Mucosa of rectum (tissue), 2 donors: ENCODE data around the gene FERMT2.

Experiments
- H3K27ac ChIP-seq, 2 donors: one replicate each; pipeline ENCODE4 v1.7.0; 2013; ENCODE audit warnings: inconsistent platforms in 2 of 2, low read depth in 2 of 2, low read length in 2 of 2
- H3K27me3 ChIP-seq, 2 donors: one replicate each; pipeline ENCODE4 v1.7.0; 2013; ENCODE audit warnings: low read length in 2 of 2; ENCODE audit not compliant: control insufficient read depth in 2 of 2, insufficient read depth in 2 of 2
- H3K36me3 ChIP-seq, 2 donors: one replicate each; pipeline ENCODE4 v1.7.0; 2013; ENCODE audit warnings: low read length in 2 of 2; ENCODE audit not compliant: control insufficient read depth in 2 of 2, insufficient read depth in 2 of 2
- H3K4me1 ChIP-seq, 2 donors: one replicate each; pipeline ENCODE4 v1.7.0; 2013; ENCODE audit warnings: low read length in 2 of 2, mild to moderate bottlenecking in 1 of 2; ENCODE audit not compliant: control insufficient read depth in 2 of 2, insufficient read depth in 2 of 2
- H3K4me3 ChIP-seq, 2 donors: one replicate each; pipeline ENCODE4 v1.7.0; 2013; ENCODE audit warnings: low read length in 2 of 2
- H3K9ac ChIP-seq, 2 donors: one replicate each; pipeline ENCODE4 v1.7.0; 2013; ENCODE audit warnings: low read length in 2 of 2, low read depth in 1 of 2, mild to moderate bottlenecking in 1 of 2
- H3K9me3 ChIP-seq, 2 donors: one replicate each; pipeline ENCODE4 v1.7.0; 2013; ENCODE audit warnings: low read length in 2 of 2; ENCODE audit not compliant: control insufficient read depth in 2 of 2
- donor health status: healthy.
- donor health status: Normal muscosa, but diverticular disease.

FERMT2 gene

DNA sequence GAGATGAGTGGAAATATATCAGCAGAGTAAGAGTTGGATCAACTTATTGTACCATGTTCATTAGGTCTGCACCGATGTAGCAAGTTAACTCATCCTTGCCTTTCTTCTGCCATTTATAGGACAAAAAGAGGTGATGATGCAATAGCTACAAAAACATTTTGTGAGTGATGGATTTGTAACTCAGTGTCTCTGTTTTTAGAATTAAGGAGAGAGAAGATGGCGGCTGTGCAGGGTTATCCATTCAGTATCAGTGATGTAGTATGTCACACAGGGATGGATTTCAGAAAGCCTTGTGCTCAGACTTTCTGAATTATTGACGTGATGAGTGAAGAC lies 97.4 kb downstream of the FERMT2 start:
- Histone ChIP-seq H3K4me3 (no peak overlapping the region), H3K4me1 (no peaks in the 10 kb centered on the region), H3K9me3 (no peaks in the 10 kb centered on the region), H3K36me3 (peaks cover 0 to 3% of the 10 kb centered on the region in 2 donors), H3K27me3 (no peaks in the 10 kb centered on the region), H3K27ac (no peak overlapping the region), H3K9ac (no peak overlapping the region)

DNA sequence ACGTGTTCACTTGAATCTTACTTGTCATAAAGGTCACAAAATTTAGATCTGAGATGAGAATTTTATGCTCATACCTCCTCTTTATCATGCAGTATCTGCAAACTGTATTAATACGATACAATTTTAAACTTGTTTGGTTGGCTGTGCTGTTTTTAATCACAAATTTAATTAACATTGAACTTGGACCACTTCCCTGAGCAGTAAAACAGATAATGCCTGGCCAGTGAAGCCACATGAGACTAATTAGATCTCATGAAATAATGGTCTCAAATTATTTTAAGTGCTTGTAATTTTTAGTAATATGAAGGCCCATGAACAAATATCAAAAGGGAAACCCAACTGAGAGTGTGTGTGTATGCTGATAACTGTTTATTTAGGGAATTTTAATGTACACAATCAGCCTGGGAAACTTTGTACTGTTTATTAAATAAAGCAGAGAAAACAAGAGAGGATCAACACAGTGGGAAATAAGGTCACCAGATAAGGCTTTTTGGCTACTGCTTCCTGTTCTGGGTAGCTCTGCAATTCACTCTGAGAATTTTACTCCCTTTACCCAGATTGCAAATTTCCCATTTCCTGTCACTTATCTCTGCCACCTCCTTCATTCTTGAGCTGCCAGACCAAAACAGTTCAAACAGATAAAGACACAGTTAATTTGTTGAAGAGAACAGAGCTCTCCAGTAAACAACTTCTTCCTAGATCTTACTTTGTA lies 97.9 kb downstream of the FERMT2 start:
- no peaks in the 10 kb centered on the region for H3K4me1 ChIP-seq
- H3K9me3 ChIP-seq: no peaks in the 10 kb centered on the region
- H3K36me3 ChIP-seq: no peaks in the 10 kb centered on the region
- no peaks in the 10 kb centered on the region for H3K27me3 ChIP-seq
- H3K27ac ChIP-seq: no peak overlapping the region
- no peak overlapping the region for H3K4me3 ChIP-seq
- no peak overlapping the region for H3K9ac ChIP-seq

DNA sequence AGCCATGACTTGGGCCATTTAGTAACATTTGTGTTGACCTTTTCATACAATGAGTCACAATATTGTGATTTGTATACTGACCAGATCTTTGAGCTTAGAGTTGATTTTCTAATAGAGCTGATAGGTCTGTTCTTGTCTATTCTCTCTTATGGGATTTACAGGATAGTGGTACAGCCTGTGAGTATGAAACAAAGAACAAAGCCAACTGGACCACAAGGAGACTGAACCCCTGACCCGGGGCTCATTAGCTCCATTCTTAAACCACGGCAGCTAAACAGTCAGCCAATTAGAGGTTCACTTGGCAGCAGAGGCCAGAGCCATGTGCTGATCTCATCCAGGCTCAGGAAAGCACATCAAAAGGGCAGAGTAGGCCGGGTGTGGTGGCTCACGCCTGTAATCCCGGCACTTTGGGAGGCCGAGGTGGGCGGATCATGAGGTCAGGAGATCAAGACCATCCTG lies 100.4 kb downstream of the FERMT2 start:
- Histone ChIP-seq H3K9ac (no peak overlapping the region), H3K36me3 (no peaks in the 10 kb centered on the region), H3K27ac (no peak overlapping the region), H3K9me3 (no peaks in the 10 kb centered on the region), H3K4me3 (no peak overlapping the region), H3K27me3 (no peaks in the 10 kb centered on the region), H3K4me1 (no peaks in the 10 kb centered on the region)

DNA sequence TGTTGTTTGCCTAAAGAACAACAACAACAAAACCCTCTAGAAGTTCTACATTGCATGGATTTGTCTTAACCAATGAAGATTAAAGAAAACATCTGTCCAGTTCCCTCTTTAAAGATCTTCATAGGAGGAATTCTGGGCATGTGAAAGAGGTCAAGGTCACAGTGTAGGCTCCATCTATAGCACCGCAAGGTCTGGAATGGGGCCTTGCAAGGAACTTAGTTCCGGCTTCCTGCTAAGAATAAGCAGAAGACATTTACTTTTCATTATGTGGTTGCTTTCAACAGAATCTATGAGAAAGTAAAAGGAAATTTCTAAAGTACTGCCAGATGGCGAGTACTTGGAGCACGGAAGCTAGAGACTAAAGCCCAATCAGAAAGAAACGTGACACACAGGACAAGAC lies 102.2 kb downstream of the FERMT2 start:
- Histone ChIP-seq H3K9ac (no peak overlapping the region), H3K4me3 (no peak overlapping the region), H3K36me3 (no peaks in the 10 kb centered on the region), H3K27me3 (no peaks in the 10 kb centered on the region), H3K9me3 (no peaks in the 10 kb centered on the region), H3K4me1 (no peaks in the 10 kb centered on the region), H3K27ac (no peak overlapping the region)

DNA sequence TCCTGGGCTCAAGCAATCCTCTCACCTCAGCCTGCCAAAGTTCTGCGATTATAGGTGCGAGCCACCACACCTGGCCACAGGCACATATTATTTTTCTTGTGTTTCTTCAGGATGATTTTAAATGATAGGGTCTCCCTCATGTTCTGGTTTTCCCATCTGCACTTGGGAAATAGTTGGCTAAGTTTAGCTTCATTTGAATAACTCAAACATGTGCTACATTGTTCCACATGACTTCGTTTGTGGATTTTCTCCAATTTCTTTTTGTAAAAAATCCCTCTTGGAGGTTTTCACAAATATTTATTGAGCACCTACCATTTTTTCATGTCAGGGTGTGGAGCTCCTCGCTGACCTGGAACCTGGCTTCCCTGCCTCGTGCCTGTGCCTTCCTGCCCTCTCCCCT lies 104.3 kb downstream of the FERMT2 start:
- Histone ChIP-seq H3K4me3 (no peak overlapping the region), H3K9ac (no peak overlapping the region), H3K27me3 (no peaks in the 10 kb centered on the region), H3K4me1 (no peaks in the 10 kb centered on the region), H3K36me3 (no peaks in the 10 kb centered on the region), H3K9me3 (no peaks in the 10 kb centered on the region), H3K27ac (no peak overlapping the region)

DNA sequence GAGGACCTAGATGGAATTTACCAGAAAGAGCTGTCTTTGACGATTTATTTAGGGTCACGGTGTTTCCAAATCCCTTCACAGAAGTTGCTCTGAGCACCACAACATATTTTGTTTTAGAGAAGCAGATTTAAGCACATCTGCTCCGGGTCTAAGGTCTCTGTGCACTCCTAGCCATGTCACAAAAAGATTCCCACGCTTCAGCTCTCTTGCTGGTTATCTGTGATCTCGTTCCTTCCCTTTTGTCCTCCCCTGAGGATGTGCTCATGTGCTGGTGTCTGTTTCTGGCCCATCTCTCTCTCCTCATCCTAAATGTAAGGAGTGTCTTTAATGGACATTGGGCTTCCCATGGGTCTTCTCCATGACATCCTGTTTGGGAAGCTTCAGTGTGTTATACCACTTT lies 105.8 kb downstream of the FERMT2 start:
- no peaks in the 10 kb centered on the region for H3K4me1 ChIP-seq
- H3K27ac ChIP-seq: no peak overlapping the region
- H3K9ac ChIP-seq: no peak overlapping the region
- H3K27me3 ChIP-seq: no peaks in the 10 kb centered on the region
- H3K9me3 ChIP-seq: no peaks in the 10 kb centered on the region
- no peak overlapping the region for H3K4me3 ChIP-seq
- H3K36me3 ChIP-seq: no peaks in the 10 kb centered on the region

DNA sequence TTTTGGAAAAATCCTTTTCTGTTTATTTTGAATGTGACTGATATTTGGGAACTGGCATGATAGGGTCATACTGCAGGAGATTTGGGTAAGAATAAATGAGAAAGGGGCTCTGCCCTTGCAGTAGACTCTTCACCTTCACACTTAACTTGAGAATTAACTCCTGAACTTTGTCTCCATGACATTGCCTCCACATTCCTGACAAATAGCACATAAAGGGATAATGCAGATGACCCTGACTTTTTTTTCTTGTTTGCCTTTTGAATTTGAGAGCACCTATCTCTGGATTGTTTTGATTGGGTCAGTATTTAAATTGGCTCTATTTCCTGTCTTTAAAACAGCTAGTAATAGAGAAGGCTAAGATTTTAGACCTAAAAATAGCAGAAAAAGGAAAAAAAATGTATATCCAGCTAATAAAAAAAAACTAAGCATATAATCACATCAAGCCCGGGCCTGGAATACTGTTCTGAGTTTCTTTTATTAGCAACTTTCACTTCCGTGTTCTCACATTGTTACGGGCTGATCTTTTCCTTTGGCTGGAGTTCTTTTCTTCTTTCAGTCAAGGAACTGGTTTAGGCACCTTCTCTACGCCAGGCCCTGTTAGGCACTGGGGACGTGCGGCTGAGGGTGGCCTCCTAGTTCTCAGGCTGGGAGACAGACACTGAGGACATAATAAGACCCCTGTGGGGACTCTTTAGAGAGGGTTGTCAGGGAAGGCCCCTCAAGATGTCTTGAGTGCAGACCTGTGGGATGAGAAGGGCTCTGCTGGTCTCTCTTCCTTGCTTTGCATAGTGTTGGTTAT lies 106.4 kb downstream of the FERMT2 start:
- Histone ChIP-seq H3K4me1 (no peaks in the 10 kb centered on the region), H3K4me3 (no peak overlapping the region), H3K9ac (no peak overlapping the region), H3K27me3 (no peaks in the 10 kb centered on the region), H3K27ac (no peak overlapping the region), H3K9me3 (no peaks in the 10 kb centered on the region), H3K36me3 (no peaks in the 10 kb centered on the region)

DNA sequence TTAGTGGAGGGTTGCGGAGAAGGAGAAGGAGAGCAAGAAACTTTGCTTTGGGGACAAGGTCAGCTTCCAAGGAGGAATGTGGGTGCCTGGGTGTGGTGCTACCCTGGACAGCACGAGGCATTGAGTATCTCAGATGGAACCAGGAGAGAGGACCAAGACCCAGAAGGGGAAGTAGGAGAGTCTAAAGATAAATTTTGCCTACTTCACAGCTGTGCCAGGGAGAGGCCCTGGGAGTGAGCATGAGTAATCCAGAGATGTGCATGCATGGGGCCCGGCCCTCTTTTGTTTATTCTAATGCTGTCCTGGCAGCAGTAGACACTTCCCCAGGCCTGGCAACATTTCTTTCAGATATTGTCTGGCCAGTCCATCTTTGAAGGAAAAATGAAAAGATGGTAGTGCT lies 110.0 kb downstream of the FERMT2 start:
- no peaks in the 10 kb centered on the region for H3K9me3 ChIP-seq
- H3K9ac ChIP-seq: no peak overlapping the region
- no peak overlapping the region for H3K4me3 ChIP-seq
- H3K36me3 ChIP-seq: no peaks in the 10 kb centered on the region
- H3K27ac ChIP-seq: no peak overlapping the region
- no peaks in the 10 kb centered on the region for H3K27me3 ChIP-seq
- no peaks in the 10 kb centered on the region for H3K4me1 ChIP-seq

DNA sequence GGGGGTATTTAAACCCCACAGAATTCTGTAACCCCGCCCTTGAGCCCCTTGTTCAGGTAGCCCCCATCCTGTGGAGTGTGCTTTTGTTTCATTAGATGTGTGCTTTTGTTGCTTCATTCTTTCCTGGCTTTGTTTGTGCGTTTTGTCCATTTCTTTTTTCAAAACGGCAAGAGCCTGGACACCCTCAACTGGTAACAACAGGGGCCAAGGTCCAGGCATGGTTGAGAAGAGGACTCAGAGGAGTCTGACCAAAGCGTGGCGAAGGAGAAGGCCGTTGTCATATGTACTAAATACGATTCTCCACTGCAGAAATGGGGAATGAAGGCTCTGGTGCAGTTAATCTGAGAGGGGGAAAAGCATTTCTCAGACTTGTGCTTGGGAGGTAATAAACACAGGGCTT lies 113.4 kb downstream of the FERMT2 start:
- no peaks in the 10 kb centered on the region for H3K27me3 ChIP-seq
- no peaks in the 10 kb centered on the region for H3K4me1 ChIP-seq
- no peak overlapping the region for H3K9ac ChIP-seq
- no peaks in the 10 kb centered on the region for H3K9me3 ChIP-seq
- no peaks in the 10 kb centered on the region for H3K36me3 ChIP-seq
- H3K27ac ChIP-seq: no peak overlapping the region
- H3K4me3 ChIP-seq: no peak overlapping the region

DNA sequence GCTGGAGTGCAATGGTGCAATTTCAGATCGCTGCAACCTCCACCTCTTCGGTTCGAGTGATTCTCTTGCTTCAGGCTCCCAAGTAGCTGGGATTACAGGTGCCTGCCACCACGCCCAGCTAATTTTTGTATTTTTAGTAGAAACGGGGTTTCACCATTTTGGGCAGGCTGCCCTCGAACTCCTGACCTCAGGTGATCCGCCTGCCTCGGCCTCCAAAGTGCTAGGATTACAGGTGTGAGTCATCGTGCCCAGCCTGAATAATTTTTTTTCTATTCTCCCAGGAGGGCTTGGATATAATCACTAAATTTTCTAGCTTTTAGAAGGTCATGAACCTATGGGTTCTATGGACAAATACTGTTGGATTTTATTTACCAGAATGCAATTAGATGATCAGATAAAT lies 114.8 kb downstream of the FERMT2 start:
- Histone ChIP-seq H3K4me3 (no peak overlapping the region), H3K9me3 (no peaks in the 10 kb centered on the region), H3K27me3 (no peaks in the 10 kb centered on the region), H3K36me3 (no peaks in the 10 kb centered on the region), H3K9ac (no peak overlapping the region), H3K4me1 (no peaks in the 10 kb centered on the region), H3K27ac (no peak overlapping the region)
